Ectodermal cell (in vitro differentiated cells): Measurements from ENCODE around the gene OMG.
A peak's percentile ranks its signal among the peaks of the same experiment; 100 is the strongest.
"Not testable (repeated sequence)": the region's sequence is repeated elsewhere in the genome, so short reads cannot be mapped to it uniquely, and the experiment has no call there.

Experiments
- H3K27ac ChIP-seq: 2 replicates; pipeline ENCODE4 v1.7.0; 2013; ENCODE audit warnings: mild to moderate bottlenecking, low read depth, low read length; ENCODE audit not compliant: insufficient read depth, poor library complexity, severe bottlenecking
- H3K27me3 ChIP-seq: 2 replicates; pipeline ENCODE4 v1.7.0; 2013; ENCODE audit warnings: mild to moderate bottlenecking, low read length; ENCODE audit not compliant: insufficient read depth, control insufficient read depth, poor library complexity, severe bottlenecking
- H3K36me3 ChIP-seq: one replicate; pipeline ENCODE4 v1.7.0; 2013; ENCODE audit warnings: low read length; ENCODE audit not compliant: control insufficient read depth, insufficient read depth
- H3K4me1 ChIP-seq: one replicate; pipeline ENCODE4 v1.7.0; 2013; ENCODE audit warnings: low read length; ENCODE audit not compliant: control insufficient read depth, insufficient read depth
- H3K4me3 ChIP-seq: 2 replicates; pipeline ENCODE4 v1.7.0; 2013; ENCODE audit warnings: low read depth, low read length, control low read depth; ENCODE audit not compliant: insufficient read depth
- H3K9me3 ChIP-seq: 2 replicates; pipeline ENCODE4 v1.7.0; 2013; ENCODE audit warnings: mild to moderate bottlenecking, low read length, moderate library complexity; ENCODE audit not compliant: control insufficient read depth
- WGBS, 2 experiments: methylation state at CpG; one replicate each; pipeline ENCODE4 v1.1.7; 2013; ENCODE audit warnings: missing lambda C conversion rate in 2 of 2; 5-methylcytosine and 5-hydroxymethylcytosine counted together

OMG gene

DNA sequence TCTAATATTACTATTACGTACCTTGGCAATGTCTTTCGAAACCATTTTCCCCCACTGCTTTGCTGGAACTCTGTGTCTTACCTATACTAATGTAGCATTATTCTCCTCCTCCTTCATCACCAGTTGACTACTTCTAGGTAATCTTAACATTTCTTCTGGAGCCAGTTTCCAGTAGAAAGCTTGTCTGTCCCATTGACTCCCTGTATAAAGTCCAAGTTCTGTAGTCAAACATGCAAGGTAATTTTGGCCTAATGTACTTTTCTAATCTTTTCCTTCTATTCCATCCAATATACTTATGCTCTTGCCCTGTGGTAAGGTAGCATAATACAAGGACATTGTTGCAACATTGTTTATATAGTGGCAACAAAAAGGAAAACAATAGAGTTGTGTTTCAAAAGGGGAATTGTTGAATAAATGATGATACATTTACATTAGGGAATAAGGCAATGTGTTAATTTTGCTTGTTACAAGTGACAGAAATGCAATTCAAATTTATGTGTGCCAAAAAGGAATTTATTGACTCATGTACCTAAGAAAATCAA lies 27.9 kb downstream of the OMG start:
- H3K4me1 ChIP-seq = peaks cover 3% of the 10 kb centered on the region
- H3K27ac ChIP-seq = peak overlapping the region; percentile 80
- WGBS, 2 experiments = 93 to 94% methylated on average over 2 of the region's 2 CpGs
- H3K4me3 ChIP-seq = no peak overlapping the region
- no peaks in the 10 kb centered on the region for H3K9me3 ChIP-seq
- H3K27me3 ChIP-seq = no peaks in the 10 kb centered on the region
- peaks cover 6% of the 10 kb centered on the region for H3K36me3 ChIP-seq

DNA sequence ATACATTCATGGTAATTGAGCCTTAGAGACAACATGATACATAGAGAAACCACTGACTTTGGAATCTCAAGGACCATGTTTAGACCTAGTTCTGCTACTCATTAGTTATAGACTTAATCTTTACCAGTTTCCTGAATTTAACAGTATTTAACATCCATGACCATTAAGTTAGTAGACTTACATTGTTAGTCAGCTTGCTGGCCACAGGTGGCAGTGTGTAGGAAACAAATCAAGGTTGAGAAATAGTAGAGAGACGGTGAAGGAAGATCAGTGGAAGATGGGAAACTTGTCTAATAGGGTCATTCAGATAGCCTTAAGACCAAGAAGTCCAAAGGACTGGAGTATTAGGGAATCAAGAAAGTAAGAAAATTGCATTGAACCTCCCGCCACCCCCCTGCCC lies 31.0 kb downstream of the OMG start:
- no peaks in the 10 kb centered on the region for H3K27me3 ChIP-seq
- H3K27ac ChIP-seq = no peak overlapping the region
- H3K4me3 ChIP-seq = no peak overlapping the region
- WGBS, 2 experiments = 90 to 92% methylated on average over 2 of the region's 2 CpGs
- no peaks in the 10 kb centered on the region for H3K9me3 ChIP-seq
- H3K4me1 ChIP-seq = peaks cover 3% of the 10 kb centered on the region
- peaks cover 6% of the 10 kb centered on the region for H3K36me3 ChIP-seq

DNA sequence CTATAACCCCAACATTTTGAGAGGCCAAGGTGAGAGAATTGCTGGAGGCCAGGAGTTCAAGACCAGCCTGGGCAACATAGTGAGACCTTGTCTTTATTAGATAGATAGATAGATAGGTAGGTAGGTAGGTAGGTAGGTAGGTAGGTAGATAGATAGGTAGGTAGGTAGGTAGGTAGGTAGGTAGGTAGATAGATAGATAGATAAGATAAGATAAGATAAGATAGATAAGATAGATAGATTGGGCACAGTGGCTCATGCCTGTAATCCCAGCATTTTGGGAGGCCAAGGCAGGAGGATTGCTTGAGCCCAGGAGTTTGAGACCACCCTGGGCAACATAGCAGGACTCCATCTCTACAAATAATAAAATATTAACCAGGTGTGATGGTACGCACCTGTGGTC lies 34.1 kb downstream of the OMG start:
- WGBS, 2 experiments = 100% methylated on average over 1 of the region's 1 CpG
- H3K36me3 ChIP-seq = peaks cover 12% of the 10 kb centered on the region
- H3K9me3 ChIP-seq, H3K4me3 ChIP-seq, H3K27me3 ChIP-seq, H3K27ac ChIP-seq, H3K4me1 ChIP-seq: not testable (repeated sequence)

DNA sequence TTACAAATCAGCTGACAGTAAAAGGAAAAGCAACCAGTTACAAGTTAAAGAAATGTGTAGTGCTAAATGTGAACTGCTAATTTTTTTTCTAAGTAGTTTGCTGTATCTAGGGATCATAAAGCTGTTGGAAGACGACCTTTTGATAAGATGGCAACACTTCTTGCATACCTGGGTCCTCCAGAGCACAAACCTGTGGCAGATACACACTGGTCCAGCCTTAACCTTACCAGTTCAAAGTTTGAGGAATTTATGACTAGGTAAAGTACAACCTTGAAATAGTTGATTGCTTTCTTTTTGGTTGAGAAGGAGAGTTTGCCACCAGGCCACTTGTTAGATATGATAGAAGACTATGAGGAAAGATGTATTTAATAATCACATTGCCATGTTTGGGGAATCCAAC lies 35.4 kb downstream of the OMG start:
- peaks cover 12% of the 10 kb centered on the region for H3K36me3 ChIP-seq
- no peaks in the 10 kb centered on the region for H3K9me3 ChIP-seq
- H3K4me1 ChIP-seq = no peaks in the 10 kb centered on the region
- 93 to 95% methylated on average over 1 of the region's 1 CpG for WGBS, 2 experiments
- no peak overlapping the region for H3K4me3 ChIP-seq
- H3K27me3 ChIP-seq = no peaks in the 10 kb centered on the region
- H3K27ac ChIP-seq = no peak overlapping the region

DNA sequence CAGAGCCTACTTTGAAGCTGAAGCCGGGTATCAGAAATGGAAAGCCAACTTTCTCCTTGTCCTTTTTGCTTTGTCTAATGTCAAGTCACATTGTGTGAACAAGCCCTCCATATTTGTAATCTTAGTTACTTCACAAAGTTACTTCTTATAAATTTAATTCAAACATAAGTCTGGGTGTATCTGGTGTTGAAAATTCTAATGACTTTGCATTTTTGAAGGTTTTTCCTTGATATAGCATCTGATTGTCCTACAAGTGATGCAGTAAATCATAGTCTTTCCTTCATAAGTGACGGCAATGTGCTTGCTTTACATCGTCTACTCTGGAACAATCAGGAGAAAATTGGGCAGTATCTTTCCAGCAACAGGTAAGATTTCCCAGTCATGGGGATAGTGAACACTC lies 36.9 kb downstream of the OMG start:
- Histone ChIP-seq H3K27ac (no peak overlapping the region), H3K36me3 (peaks cover 6% of the 10 kb centered on the region), H3K27me3 (no peaks in the 10 kb centered on the region), H3K4me1 (no peaks in the 10 kb centered on the region), H3K9me3 (no peaks in the 10 kb centered on the region), H3K4me3 (no peak overlapping the region)
- WGBS, 2 experiments = 95 to 96% methylated on average over 3 of the region's 3 CpGs

DNA sequence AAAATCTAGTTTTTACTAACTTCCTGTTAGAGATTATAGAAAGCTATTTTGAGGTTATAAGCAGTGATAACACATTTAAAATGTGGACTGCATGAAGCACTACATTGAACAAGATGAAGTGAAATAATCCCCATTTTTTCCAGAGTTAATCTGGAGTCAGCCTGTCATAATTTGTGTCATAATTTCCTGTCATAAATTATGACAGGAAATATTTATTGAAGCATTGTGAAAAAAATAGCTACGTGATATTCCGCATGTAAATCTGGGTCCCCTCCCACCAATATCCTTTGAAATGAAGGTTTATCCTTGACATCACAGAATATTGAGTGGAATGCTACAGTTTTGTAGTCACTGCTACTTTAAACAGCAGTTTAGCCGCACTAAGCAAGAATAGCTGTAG lies 40.1 kb downstream of the OMG start:
- 93 to 100% methylated on average over 2 of the region's 3 CpGs for WGBS, 2 experiments
- Histone ChIP-seq H3K9me3 (no peaks in the 10 kb centered on the region), H3K27me3 (no peaks in the 10 kb centered on the region), H3K36me3 (peaks cover 6% of the 10 kb centered on the region), H3K27ac (no peak overlapping the region), H3K4me3 (no peak overlapping the region), H3K4me1 (no peaks in the 10 kb centered on the region)

DNA sequence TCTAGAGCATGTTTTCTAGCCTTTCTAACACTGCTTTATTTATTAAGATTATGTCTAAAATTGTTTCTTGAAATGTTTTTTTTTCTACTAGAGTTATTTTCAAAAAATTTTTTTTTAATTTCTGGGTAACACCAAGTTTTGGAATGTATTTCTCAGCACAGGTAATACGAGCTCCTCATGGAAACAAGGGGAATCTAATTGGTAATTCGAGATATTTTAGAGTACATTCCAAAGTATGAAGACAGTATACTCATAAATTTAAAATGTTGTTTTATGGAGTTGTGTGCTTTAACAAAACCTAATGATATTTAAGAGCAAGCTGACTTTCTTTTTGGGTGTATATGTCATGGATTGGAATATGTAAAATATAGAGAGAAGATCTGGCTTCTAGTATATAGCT lies 42.4 kb downstream of the OMG start:
- Histone ChIP-seq H3K27me3 (no peaks in the 10 kb centered on the region), H3K9me3 (no peaks in the 10 kb centered on the region), H3K36me3 (no peaks in the 10 kb centered on the region), H3K27ac (no peak overlapping the region), H3K4me1 (no peaks in the 10 kb centered on the region), H3K4me3 (no peak overlapping the region)
- WGBS, 2 experiments = 100% methylated on average over 1 to 2 of the region's 2 CpGs

DNA sequence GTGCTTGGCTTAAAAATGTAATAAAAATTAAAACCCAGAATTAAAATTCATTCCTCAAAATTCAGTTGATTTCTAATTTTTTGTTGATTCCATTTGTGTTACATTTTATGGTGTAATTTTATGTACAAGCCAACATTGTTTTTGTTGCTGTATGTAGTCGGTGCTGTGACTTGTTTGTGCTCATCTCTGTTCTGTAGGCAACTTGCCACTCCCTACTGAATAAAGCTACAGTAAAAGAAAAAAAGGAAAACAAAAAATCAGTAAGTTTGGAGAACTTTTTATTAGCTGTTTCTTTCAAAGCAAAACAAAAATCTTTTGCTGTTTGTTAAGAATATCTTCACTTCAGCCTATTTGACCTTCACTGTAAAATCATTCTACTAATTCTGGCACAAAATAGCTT lies 44.3 kb downstream of the OMG start:
- no peak overlapping the region for H3K27ac ChIP-seq
- H3K27me3 ChIP-seq = no peaks in the 10 kb centered on the region
- no peaks in the 10 kb centered on the region for H3K4me1 ChIP-seq
- no peak overlapping the region for H3K4me3 ChIP-seq
- WGBS, 2 experiments = 100% methylated on average over 1 of the region's 1 CpG
- no peaks in the 10 kb centered on the region for H3K36me3 ChIP-seq
- no peaks in the 10 kb centered on the region for H3K9me3 ChIP-seq

DNA sequence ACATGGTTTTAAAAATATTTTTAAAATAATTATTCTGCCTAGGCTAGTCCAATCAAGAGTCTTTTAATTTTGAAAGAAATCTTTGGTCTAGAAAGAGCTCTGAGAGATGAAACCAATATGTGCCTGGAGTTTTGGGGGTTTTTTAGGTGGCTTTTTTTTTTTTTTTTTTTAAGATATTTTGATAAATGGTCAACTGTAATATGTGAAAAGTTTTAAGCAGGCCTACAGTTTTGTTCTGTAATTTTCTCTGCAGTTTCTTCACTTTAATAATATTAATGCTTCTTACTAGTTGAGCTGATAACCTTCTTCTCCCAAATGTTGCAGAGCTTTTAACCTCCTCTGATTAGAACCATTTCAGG lies 45.1 kb downstream of the OMG start:
- Histone ChIP-seq H3K4me3 (no peak overlapping the region), H3K36me3 (no peaks in the 10 kb centered on the region), H3K9me3 (no peaks in the 10 kb centered on the region), H3K4me1 (no peaks in the 10 kb centered on the region), H3K27ac (no peak overlapping the region), H3K27me3 (no peaks in the 10 kb centered on the region)

DNA sequence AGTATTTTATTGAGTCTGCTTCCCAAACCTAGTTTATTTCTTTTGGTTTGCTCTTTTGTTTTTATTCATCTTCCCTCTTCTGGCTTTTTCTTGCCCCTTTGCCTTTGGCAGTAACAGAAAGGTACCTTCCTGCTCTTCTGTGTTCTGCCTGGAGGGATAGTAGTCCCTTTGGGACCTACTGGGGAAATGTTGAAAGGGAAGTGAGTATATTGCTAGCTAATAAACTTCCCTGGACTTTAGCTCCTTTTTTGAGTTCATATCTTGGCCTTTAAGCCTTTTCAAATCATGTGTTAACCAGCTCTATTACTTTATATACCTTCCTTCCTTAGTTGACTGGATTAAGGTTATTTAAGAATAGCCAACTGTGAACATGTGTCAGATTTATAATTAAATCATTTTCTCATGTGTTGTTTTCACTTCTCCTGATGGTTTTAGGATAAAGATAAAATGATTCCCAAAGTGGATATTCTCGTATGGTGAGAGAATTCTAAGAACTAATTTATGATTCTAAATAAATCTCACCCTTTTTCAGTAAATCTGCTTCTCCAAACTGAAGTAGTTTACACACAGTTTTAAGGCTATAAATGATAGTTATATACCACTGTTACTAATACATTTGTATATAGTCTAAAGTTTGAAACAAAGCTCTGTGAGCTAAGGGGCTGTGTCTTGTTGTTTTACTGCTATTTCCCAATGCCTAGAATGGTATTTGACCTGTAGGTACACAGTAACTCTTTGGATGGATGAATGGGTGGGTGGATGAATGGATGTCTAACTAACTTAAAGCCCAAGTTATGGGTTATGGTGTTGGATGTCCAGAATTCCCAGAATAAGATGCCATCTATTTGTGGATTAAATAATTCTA lies 45.7 kb downstream of the OMG start:
- Histone ChIP-seq H3K27me3 (no peaks in the 10 kb centered on the region), H3K27ac (no peak overlapping the region), H3K9me3 (no peaks in the 10 kb centered on the region), H3K4me1 (no peaks in the 10 kb centered on the region), H3K36me3 (no peaks in the 10 kb centered on the region), H3K4me3 (no peak overlapping the region)
- no CpG with 5 or more reads among the region's 1 CpG for WGBS, 2 experiments
